ENCODE data around the gene SUPT7L. TPM values are rescaled to one million over a fixed set of nuclear protein-coding genes. Genes with fewer than 3 reads are reported as not detected.
"Not testable (repeated sequence)": the region's sequence is repeated elsewhere in the genome, so short reads cannot be mapped to it uniquely, and the experiment has no call there.

SUPT7L gene
- total RNA-seq, 1 donor from 2014 or later, result 32.5 TPM

- Mint-ChIP-seq H3K9me3 (no peaks in the 10 kb centered on the region), H3K4me1 (ENCODE audit: low read depth) (peaks cover 16% of the 10 kb centered on the region), H3K36me3 (ENCODE audit: low read depth) (no peaks in the 10 kb centered on the region), H3K27me3 (ENCODE audit: insufficient read depth) (no peaks in the 10 kb centered on the region), H3K4me3 (no peak overlapping the region), H3K27ac (peak overlapping the region; percentile 42)
- intact Hi-C loops (cut with micrococcal nuclease), result loop anchor here (10.0 kb wide), 1 partner anchor 1049 kb away; the partner anchor contains the start of gene PPP1CB
- DNase-seq (ENCODE audit: low spot score), result no peak
Measured at GRCh38 chr2:27705851-27706622, 42.6 kb upstream of the SUPT7L start.

DNA sequence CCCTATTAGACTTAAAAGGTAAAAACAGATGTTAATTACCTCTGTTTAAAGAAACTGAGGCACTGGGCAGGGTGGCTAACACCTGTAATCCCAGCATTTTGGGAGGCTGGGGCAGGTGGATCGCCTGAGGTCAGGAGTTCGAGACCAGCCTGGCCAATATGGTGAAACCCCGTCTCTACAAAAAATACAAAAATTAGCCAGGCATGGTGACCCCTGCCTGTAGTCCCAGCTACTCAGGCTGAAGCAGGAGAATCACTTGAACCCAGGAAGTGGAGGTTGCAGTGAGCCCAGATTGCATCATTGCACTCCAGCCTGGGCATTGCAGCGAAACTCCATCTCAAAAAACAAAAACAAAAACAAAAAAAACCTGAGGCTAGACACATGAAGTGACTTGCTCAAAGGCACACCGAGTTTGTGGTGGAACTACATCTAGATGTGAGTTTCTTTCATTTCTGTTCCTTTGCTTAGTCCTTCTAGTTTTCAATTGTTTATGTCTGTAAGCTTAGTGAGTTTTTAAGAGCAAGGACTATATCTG is 41.0 kb upstream of the SUPT7L start:
- intact Hi-C loops (cut with micrococcal nuclease), result loop anchor here (5.0 to 10.0 kb wide), 2 partner anchors 188 to 1050 kb away; partner anchors contain the start of genes BABAM2, PPP1CB and RBKS
- H3K27ac Mint-ChIP-seq, result no peak overlapping the region

DNA sequence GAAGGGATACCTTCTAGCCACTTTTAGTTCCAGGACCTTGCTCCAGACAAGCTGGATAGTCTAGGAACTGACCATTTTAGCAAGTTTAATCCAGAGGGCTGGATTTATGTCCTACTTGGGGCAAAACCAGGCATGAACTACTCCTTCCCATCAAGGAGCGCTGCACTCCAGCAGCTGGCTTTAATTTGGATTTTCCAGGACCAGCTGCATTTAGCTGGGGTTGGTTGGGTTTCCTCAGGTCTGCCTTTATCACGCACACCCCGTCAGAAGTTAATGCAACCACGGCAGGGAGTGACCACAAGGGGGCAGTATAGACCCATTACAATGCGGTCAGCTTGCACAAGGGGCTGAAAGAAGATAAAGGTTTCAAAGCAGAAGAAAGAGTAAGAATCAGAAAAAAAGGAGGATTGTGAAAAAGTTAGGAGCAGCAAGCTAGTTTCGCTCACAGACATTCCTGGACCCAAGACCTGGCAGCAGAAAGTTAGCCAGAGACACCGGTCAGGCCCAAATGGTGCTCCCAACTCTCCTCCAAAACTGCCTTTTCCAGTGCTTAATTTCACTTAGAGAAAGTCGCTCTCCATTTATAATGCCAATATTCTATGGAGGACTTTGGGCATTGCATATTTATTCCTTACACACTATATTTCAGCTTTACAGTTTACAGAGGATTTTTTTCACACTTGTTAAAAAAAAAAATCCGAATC is 40.4 kb upstream of the SUPT7L start:
- Mint-ChIP-seq H3K9me3 (no peaks in the 10 kb centered on the region), H3K36me3 (ENCODE audit: low read depth) (no peaks in the 10 kb centered on the region), H3K27ac (no peak overlapping the region), H3K4me3 (no peak overlapping the region), H3K27me3 (ENCODE audit: insufficient read depth) (no peaks in the 10 kb centered on the region), H3K4me1 (ENCODE audit: low read depth) (peaks cover 15% of the 10 kb centered on the region)
- intact Hi-C loops (cut with micrococcal nuclease), result loop anchor here (1.0 to 10.0 kb wide), 6 partner anchors 14 to 1051 kb away; partner anchors contain the start of genes BABAM2, FOSL2, PPP1CB and RBKS
- DNase-seq (ENCODE audit: low spot score), result peak; percentile 74

More for the DNA sequence above, 41.0 kb upstream of the SUPT7L start:
- H3K9me3 Mint-ChIP-seq, result no peaks in the 10 kb centered on the region
- H3K4me1 Mint-ChIP-seq (ENCODE audit: low read depth), result peaks cover 15% of the 10 kb centered on the region
- no peaks in the 10 kb centered on the region for H3K36me3 Mint-ChIP-seq (ENCODE audit: low read depth)
- no peaks in the 10 kb centered on the region for H3K27me3 Mint-ChIP-seq (ENCODE audit: insufficient read depth)
- DNase-seq (ENCODE audit: low spot score), result no peak
- H3K4me3 Mint-ChIP-seq, result no peak overlapping the region

GRCh38 chr2:27702302-27702701 is 38.9 kb upstream of the SUPT7L start:
- H3K36me3 Mint-ChIP-seq (ENCODE audit: low read depth), result peaks cover 5% of the 10 kb centered on the region
- H3K27ac Mint-ChIP-seq, result no peak overlapping the region
- no peaks in the 10 kb centered on the region for H3K9me3 Mint-ChIP-seq
- H3K4me1 Mint-ChIP-seq (ENCODE audit: low read depth), result peaks cover 22% of the 10 kb centered on the region
- no peak overlapping the region for H3K4me3 Mint-ChIP-seq
- intact Hi-C loops (cut with micrococcal nuclease), result loop anchor here (5.0 to 10.0 kb wide), 2 partner anchors 190 to 1052 kb away; partner anchors contain the start of genes BABAM2, PPP1CB and RBKS
- H3K27me3 Mint-ChIP-seq (ENCODE audit: insufficient read depth), result no peaks in the 10 kb centered on the region
- DNase-seq (ENCODE audit: low spot score), result no peak

DNA sequence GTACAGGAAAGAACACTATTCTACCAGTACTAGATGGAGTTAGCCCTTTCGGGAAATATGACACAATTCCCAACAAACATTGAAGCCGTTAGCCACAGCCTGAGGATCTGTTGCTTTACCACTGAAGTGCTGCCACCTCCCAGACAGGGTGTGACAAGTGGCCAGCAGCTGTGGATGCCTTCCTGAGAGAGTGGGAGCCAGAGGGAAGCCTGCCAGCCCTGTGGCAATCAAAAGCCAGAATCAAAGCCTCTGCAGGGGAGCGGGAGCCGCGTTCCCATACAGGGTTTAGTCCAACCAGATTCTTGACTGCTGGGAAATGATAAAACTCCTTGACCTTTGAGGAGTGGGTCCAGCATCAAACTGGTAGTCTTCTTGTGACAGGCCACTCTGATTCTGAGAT is 38.3 kb upstream of the SUPT7L start:
- H3K4me1 Mint-ChIP-seq (ENCODE audit: low read depth), result peaks cover 23% of the 10 kb centered on the region
- intact Hi-C loops (cut with micrococcal nuclease), result loop anchor here (5.0 to 10.0 kb wide), 2 partner anchors 191 to 1053 kb away; partner anchors contain the start of genes BABAM2, PPP1CB and RBKS
- H3K36me3 Mint-ChIP-seq (ENCODE audit: low read depth), result peaks cover 7% of the 10 kb centered on the region
- H3K4me3 Mint-ChIP-seq, result no peak overlapping the region
- no peak overlapping the region for H3K27ac Mint-ChIP-seq
- no peak for DNase-seq (ENCODE audit: low spot score)
- H3K9me3 Mint-ChIP-seq, result no peaks in the 10 kb centered on the region
- no peaks in the 10 kb centered on the region for H3K27me3 Mint-ChIP-seq (ENCODE audit: insufficient read depth)

- no peaks in the 10 kb centered on the region for H3K9me3 Mint-ChIP-seq
- H3K27ac Mint-ChIP-seq, result no peak overlapping the region
- no peak overlapping the region for H3K4me3 Mint-ChIP-seq
Measured at GRCh38 chr2:27697660-27698059, 34.2 kb upstream of the SUPT7L start.

DNA sequence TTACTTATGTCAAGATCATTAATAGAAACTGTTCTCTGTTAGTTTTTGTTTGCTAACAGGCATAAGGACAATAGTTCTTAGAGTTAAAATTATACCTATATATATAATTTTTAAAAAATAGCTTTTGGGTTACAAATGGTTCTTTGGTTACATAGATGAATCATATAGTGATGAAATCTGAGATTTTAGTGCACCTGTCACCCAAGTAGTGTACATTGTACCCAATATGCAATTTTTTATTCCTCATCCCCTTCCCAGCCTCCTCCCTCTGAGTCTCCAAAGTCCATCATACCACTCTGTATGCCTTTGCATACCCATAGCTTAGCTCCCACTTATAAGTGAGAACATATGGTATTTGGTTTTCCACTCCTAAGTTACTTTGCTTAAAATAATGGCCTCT is 26.6 kb upstream of the SUPT7L start:
- no peak overlapping the region for H3K27ac Mint-ChIP-seq
- no peaks in the 10 kb centered on the region for H3K9me3 Mint-ChIP-seq
- peaks cover 21% of the 10 kb centered on the region for H3K36me3 Mint-ChIP-seq (ENCODE audit: low read depth)
- no peak overlapping the region for H3K4me3 Mint-ChIP-seq
- H3K4me1 Mint-ChIP-seq (ENCODE audit: low read depth), result peaks cover 6% of the 10 kb centered on the region
- no peak for DNase-seq (ENCODE audit: low spot score)
- intact Hi-C loops (cut with micrococcal nuclease), result no loop called here
- H3K27me3 Mint-ChIP-seq (ENCODE audit: insufficient read depth), result no peaks in the 10 kb centered on the region

More at GRCh38 chr2:27697660-27698059, 34.2 kb upstream of the SUPT7L start:
- no peak for DNase-seq (ENCODE audit: low spot score)
- peaks cover 11% of the 10 kb centered on the region for H3K4me1 Mint-ChIP-seq (ENCODE audit: low read depth)
- H3K27me3 Mint-ChIP-seq (ENCODE audit: insufficient read depth), result no peaks in the 10 kb centered on the region
- peaks cover 17% of the 10 kb centered on the region for H3K36me3 Mint-ChIP-seq (ENCODE audit: low read depth)
- intact Hi-C loops (cut with micrococcal nuclease), result no loop called here

DNA sequence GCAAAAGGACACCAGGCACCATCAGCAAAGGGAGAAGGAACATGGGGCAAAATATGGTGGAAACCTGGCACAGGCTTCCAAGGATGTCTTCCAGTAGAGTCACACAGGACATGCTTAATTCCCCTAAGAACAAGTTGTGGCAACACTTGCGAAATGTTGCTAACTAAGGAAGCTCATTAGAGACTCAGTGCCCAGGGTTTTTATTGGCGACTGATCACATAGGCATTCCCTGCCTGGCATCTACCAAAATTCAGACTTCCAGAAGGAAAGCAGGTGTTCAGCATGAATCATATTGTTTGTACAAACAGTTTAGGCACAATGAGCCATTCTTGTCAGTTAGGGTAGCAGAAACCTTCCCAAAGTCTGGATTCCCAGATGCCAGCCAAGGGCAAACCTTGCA is 26.0 kb upstream of the SUPT7L start:
- H3K36me3 Mint-ChIP-seq (ENCODE audit: low read depth), result peaks cover 22% of the 10 kb centered on the region
- H3K4me3 Mint-ChIP-seq, result no peak overlapping the region
- intact Hi-C loops (cut with micrococcal nuclease), result no loop called here
- H3K27ac Mint-ChIP-seq, result no peak overlapping the region
- peaks cover 12% of the 10 kb centered on the region for H3K4me1 Mint-ChIP-seq (ENCODE audit: low read depth)
- no peaks in the 10 kb centered on the region for H3K9me3 Mint-ChIP-seq
- no peak for DNase-seq (ENCODE audit: low spot score)
- H3K27me3 Mint-ChIP-seq (ENCODE audit: insufficient read depth), result no peaks in the 10 kb centered on the region

DNA sequence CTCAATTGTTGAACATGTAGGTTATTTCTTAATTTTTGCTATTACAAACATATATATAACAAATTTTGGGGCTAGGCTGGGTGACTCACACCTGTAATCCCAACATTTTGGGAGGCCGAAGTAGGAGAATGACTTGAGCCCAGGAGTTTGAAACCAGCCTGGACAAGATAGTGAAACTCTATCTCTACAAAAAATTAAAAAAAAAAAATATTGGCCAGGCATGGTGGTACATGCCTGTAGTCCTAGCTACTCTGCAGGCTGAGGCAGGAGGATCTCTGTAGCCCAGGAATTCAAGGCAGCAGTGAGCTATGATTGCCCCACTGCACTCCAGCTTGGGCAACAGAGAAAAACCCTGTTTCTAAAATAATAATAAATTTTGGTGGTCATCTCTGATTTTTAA is 23.8 kb upstream of the SUPT7L start:
- DNase-seq (ENCODE audit: low spot score), result no peak
- intact Hi-C loops (cut with micrococcal nuclease), result no loop called here

DNA sequence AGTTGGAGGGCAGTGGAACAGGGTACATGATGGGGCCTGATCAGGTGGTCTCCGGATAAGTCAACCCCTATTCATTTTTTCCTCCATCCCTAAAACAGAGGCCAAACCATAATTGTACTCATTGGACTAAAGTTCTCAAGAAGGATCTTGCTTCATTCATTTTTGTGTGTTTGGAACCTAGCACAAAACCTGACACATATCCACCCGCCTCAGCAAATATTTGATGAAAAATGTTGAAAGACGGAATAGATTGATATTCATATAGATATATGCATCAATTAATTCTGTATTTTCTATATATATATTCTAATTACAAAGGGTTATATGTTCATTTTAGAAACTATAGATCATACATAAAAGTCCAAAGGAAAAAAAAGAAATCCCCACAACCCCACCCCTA is 22.2 kb upstream of the SUPT7L start:
- no peak overlapping the region for H3K4me3 Mint-ChIP-seq
- peak overlapping the region; percentile 87 for H3K27ac Mint-ChIP-seq

More for the DNA sequence above, 23.8 kb upstream of the SUPT7L start:
- Mint-ChIP-seq H3K27ac (no peak overlapping the region), H3K27me3 (ENCODE audit: insufficient read depth) (no peaks in the 10 kb centered on the region), H3K36me3 (ENCODE audit: low read depth) (peaks cover 26% of the 10 kb centered on the region), H3K4me1 (ENCODE audit: low read depth) (peaks cover 24% of the 10 kb centered on the region), H3K9me3 (no peaks in the 10 kb centered on the region), H3K4me3 (no peak overlapping the region)

GRCh38 chr2:27685006-27685405 is 21.6 kb upstream of the SUPT7L start:
- DNase-seq (ENCODE audit: low spot score); intact Hi-C loops (cut with micrococcal nuclease); H3K9me3 Mint-ChIP-seq; H3K4me3 Mint-ChIP-seq; H3K27me3 Mint-ChIP-seq (ENCODE audit: insufficient read depth): not testable (repeated sequence)
- Mint-ChIP-seq H3K36me3 (ENCODE audit: low read depth) (peaks cover 30% of the 10 kb centered on the region), H3K4me1 (ENCODE audit: low read depth) (peaks cover 32% of the 10 kb centered on the region), H3K27ac (peak overlapping the region; percentile 87)

More for the DNA sequence above, 22.2 kb upstream of the SUPT7L start:
- no peak for DNase-seq (ENCODE audit: low spot score)
- intact Hi-C loops (cut with micrococcal nuclease), result no loop called here
- Mint-ChIP-seq H3K4me1 (ENCODE audit: low read depth) (peaks cover 32% of the 10 kb centered on the region), H3K27me3 (ENCODE audit: insufficient read depth) (no peaks in the 10 kb centered on the region), H3K36me3 (ENCODE audit: low read depth) (peaks cover 29% of the 10 kb centered on the region), H3K9me3 (no peaks in the 10 kb centered on the region)

DNA sequence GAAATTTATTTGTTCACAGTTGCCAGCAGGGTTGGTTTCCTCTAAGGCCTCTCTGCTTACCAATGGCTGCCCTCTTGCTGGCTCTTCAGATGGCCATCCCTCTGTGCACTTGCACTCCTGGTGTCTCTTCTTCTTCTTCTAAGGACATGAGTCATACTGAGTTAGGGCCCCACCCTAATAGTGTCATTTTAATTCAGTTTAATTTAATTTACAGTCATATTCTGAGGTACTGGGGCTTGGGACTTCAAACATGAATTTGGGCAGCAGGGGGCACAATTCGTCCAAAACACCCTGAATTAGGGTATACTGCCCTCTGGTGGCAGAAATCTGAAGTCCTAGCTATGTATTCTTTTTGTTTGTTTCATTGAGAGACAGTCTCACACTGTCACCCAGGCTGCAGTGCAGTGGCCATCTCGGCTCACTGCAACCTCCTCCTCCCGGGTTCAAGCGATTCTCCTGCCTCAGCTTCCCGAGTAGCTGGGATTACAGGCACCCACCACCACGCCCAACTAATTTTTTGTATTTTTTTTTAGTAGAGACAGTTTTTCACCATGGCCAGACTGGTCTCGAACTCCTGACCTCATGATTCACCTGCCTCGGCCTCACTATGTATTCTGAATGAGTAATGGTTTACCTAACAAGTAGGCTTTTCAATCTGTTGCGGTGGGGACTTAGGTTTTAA is 20.1 kb upstream of the SUPT7L start:
- peaks cover 29% of the 10 kb centered on the region for H3K36me3 Mint-ChIP-seq (ENCODE audit: low read depth)
- intact Hi-C loops (cut with micrococcal nuclease), result loop anchor here (1.0 kb wide), 7 partner anchors 20 to 327 kb away; partner anchors contain the start of genes EIF2B4, GTF3C2, IFT172 and NRBP1

More for the DNA sequence above, 20.1 kb upstream of the SUPT7L start:
- Mint-ChIP-seq H3K4me3 (no peak overlapping the region), H3K27me3 (ENCODE audit: insufficient read depth) (no peaks in the 10 kb centered on the region), H3K9me3 (no peaks in the 10 kb centered on the region), H3K27ac (peak overlapping the region; percentile 74), H3K4me1 (ENCODE audit: low read depth) (peaks cover 32% of the 10 kb centered on the region)
- peak; percentile 80 for DNase-seq (ENCODE audit: low spot score)

Measured in activated T-helper 1 cell treated with anti-CD3 and anti-CD28 coated beads, Interleukin-12 subunit alpha, Interleukin-12 subunit beta, Interleukin-2, Interleukin-4 antibody, amounts not matched to agents 30 ng/mL and 10 ng/mL and 1 ng/mL, durations not matched to agents 14 hours and 24 hours and 36 hours (primary cell).